GM12891 (cell line): ENCODE results near the gene LCE1B. TPM values are rescaled to one million over a fixed set of nuclear protein-coding genes. Genes with fewer than 3 reads are reported as not detected.

Experiments
- DNase-seq: peaks from one replicate; pipeline ENCODE4 v3.0.0; 2011; ENCODE audit warnings: low spot score; ENCODE audit not compliant: insufficient read length
- FAIRE-seq: peaks from 2 replicates; lab custom pipeline; 2011; peaks lifted over from hg19 to GRCh38; lab: Jason Lieb, UNC
- PAX5 ChIP-seq: IDR thresholded peaks from 2 replicates; pipeline ENCODE4 v1.6.1; 2011; ENCODE audit warnings: low read length, moderate library complexity, mild to moderate bottlenecking; ENCODE audit not compliant: insufficient read depth, severe bottlenecking
- POLR2A ChIP-seq: IDR thresholded peaks from 2 replicates; pipeline ENCODE4 v1.6.1; 2011; ENCODE audit warnings: low read depth, low read length, control low read depth
- POLR2AphosphoS5 ChIP-seq: IDR thresholded peaks from 2 replicates; pipeline ENCODE4 v1.6.1; 2011; ENCODE audit warnings: low read depth, low read length, control low read depth
- POU2F2 ChIP-seq: IDR thresholded peaks from 2 replicates; pipeline ENCODE4 v1.6.1; 2011; ENCODE audit warnings: low read depth, mild to moderate bottlenecking, control low read depth, low read length, moderate library complexity
- SPI1 ChIP-seq: IDR thresholded peaks from 2 replicates; pipeline ENCODE4 v1.6.1; 2011; ENCODE audit warnings: low read depth, low read length, control low read depth
- TAF1 ChIP-seq: IDR thresholded peaks from 2 replicates; pipeline ENCODE4 v1.6.1; 2011; ENCODE audit warnings: low read depth, low read length, control low read depth
- polyA plus RNA-seq: library from polyadenylated mRNA; unstranded; fragments of >200 nt; gene quantifications from one replicate; pipeline ENCODE4 v1.2.1, GENCODE V29; 2012; ENCODE audit warnings: low read depth, missing spikeins, inconsistent platforms; ENCODE audit not compliant: missing spikeins

The LCE1B gene
- 0.13 TPM for polyA plus RNA-seq

- DNase-seq (no peak), FAIRE-seq (no peak)
- TF ChIP-seq POU2F2 (no peak), SPI1 (no peak), PAX5 (no peak), POLR2AphosphoS5 (no peak), TAF1 (no peak), POLR2A (no peak)
These were observed at the start of gene LCE1B for GRCh38 chr1:152811671-152812070. LCE1B (plus strand) TSS chr1:152811971; CDS start chr1:152812447, 476 bp downstream.

DNA sequence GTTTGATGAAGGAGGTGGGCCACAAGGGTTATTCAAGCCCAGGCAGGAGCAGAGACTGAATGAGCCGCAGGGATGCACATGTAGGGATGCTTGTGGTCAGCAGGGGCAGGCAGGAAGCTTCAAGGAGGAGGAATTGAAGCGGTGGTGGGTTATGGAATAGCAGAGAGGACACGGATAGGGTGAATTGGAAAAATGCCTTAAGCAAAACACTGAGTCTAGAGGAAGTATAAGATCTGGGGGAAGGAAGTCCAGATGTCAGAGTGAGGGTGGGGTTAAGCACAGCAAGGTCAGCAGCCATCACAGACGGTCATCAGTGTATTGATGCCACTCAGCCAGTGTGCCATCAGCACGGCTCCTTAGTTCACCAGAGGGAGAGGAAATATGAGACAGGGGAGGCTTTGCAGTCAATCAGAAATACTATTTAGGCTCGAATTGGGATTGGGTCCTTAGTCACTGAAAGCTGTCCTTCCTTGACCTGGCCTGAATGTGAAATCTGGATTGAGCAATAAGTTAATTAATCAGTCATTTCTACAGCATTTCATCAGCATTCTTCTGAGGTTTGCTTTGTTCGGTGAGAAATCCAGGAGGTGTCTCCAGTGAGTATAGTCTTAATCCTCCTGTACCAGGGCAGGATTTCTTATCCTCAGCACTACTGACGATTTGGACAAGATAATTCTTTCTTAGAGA, 42.8 kb upstream of the LCE1B start:
- DNase-seq (no peak), FAIRE-seq (no peak)
- no peak for TF ChIP-seq PAX5
- no peak for TF ChIP-seq POLR2AphosphoS5
- no peak for TF ChIP-seq TAF1
- no peak for TF ChIP-seq POLR2A
- no peak for TF ChIP-seq POU2F2
- TF ChIP-seq SPI1 = no peak

DNA sequence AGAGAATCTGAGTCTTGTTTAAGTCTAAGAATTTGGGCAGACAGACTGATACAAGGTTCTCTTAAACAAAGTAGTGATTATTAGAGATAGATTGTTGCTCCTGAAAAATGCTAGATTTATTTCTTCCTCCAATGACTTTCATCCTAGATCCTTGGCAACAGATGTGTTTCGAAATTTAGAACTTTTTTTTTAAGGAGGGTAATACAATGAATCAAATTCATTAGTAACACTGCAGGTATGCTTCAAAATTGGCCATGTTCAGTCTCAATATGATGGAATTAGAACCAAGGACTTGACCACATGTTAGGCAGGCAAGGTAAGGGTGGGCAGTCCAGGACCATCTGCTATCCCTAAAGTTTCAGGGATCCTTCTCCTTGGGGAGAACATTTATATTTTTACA, 41.4 kb upstream of the LCE1B start:
- FAIRE-seq = no peak
- no peak for DNase-seq
- TF ChIP-seq PAX5 = no peak

GRCh38 chr1:152774875-152775274, 36.9 kb upstream of the LCE1B start, which contains the start of gene LCE1F:
LCE1F (plus strand) TSS chr1:152775140; CDS start chr1:152776372, 1,232 bp downstream.
- FAIRE-seq (no peak), DNase-seq (no peak)
- TF ChIP-seq POLR2A (no peak), POU2F2 (no peak), TAF1 (no peak), POLR2AphosphoS5 (no peak), PAX5 (no peak), SPI1 (no peak)

- DNase-seq (no peak), FAIRE-seq (no peak)
- TF ChIP-seq POU2F2 (no peak), PAX5 (no peak), POLR2A (no peak), SPI1 (no peak), TAF1 (no peak), POLR2AphosphoS5 (no peak)
These were observed 35.4 kb upstream of the LCE1B start for GRCh38 chr1:152776361-152776760.

DNA sequence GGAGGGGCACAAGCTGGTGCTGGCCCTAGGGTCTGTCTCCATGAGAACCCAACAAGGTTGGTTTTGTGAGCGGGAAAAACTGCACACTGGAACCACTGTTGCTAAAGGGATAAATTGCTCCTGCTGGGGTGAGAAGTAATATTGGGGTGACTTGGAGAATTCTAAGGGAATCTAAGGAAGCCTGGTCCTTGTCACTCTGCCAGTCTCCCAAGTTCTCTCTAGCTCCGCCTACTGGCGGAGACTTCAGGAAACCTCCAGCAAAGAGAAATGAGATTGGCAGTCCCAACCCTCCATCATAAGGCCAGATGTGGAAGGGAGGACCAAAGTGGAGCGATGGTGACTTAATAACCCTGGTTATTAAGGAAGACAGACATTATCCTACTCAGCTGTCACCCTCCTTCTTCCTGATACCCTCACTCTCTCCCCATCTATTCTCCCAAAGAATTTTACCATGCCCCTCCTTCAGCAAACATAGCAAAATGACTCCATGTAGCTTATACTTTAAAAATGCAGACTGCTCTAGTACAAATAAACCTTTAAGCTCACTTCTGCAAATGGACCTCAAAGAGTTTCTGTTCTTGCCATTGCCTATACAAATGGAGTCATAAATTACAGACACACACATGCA, 34.1 kb upstream of the LCE1B start:
- FAIRE-seq (no peak), DNase-seq (no peak)
- TF ChIP-seq POLR2AphosphoS5 (no peak), TAF1 (no peak), POLR2A (no peak), POU2F2 (no peak), PAX5 (no peak), SPI1 (no peak)

DNA sequence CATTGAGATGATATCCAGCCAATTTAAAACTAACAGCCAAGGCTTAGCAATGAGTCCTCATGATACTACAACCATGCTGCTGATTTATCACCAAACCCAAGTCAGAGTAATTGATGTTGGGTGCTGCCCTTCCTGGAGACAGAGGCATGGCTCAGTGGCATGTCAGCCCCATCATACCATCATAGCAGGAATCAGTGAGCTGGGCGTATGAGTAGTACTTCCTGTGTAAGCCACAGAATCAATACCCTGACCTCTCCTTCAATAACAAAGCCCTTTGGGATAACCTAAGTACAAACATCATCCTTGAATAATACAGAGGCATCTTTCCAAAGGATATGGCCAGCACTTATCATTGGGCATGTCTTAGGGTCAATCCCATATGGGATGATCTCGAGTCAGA, 28.7 kb upstream of the LCE1B start:
- TF ChIP-seq POLR2AphosphoS5 (no peak), POU2F2 (no peak), PAX5 (no peak), SPI1 (no peak), TAF1 (no peak), POLR2A (no peak)
- DNase-seq (no peak), FAIRE-seq (no peak)

GRCh38 chr1:152786077-152786476, 25.7 kb upstream of the LCE1B start, which contains the start of gene LCE1E:
LCE1E (plus strand) TSS chr1:152786257; CDS start chr1:152787300, 1,043 bp downstream.
- FAIRE-seq (no peak), DNase-seq (no peak)
- no peak for TF ChIP-seq PAX5
- no peak for TF ChIP-seq POLR2AphosphoS5
- no peak for TF ChIP-seq POLR2A

DNA sequence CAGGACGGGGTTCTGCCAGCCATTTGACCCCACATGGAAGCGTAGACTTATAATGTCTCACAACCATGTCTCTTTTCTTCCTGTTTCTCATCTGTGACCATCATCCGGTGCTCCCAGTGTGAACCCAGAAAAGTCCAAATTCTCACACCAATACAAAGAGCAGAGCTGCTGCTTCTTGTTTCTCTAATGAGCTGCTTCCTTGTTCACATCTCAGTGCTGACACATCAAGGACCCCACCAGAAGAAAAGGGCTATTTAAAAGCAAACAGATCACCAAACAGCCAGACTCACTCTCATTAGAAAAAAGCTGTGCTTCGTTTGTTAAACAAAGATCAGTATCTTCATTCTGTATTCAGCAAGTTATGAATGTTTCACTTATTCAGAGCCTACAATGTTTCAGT, 16.1 kb upstream of the LCE1B start:
- no peak for DNase-seq
- no peak for FAIRE-seq
- TF ChIP-seq SPI1 = no peak
- no peak for TF ChIP-seq POLR2AphosphoS5
- TF ChIP-seq TAF1 = no peak
- no peak for TF ChIP-seq POU2F2
- no peak for TF ChIP-seq PAX5
- no peak for TF ChIP-seq POLR2A

- no peak for TF ChIP-seq TAF1
- no peak for TF ChIP-seq SPI1
- TF ChIP-seq PAX5 = no peak
- no peak for TF ChIP-seq POLR2AphosphoS5
- no peak for TF ChIP-seq POLR2A
- no peak for TF ChIP-seq POU2F2
- no peak for FAIRE-seq
These were observed 15.3 kb upstream of the LCE1B start, which contains the start of gene LCE1D for GRCh38 chr1:152796421-152796820. LCE1D (plus strand) TSS chr1:152796721; CDS start chr1:152797795, 1,074 bp downstream.

More at GRCh38 chr1:152796421-152796820, 15.3 kb upstream of the LCE1B start, which contains the start of gene LCE1D:
- DNase-seq = no peak
